GM23338 (cell line): ENCODE results near the gene MED27. TPM values are rescaled to one million over a fixed set of nuclear protein-coding genes. Genes with fewer than 3 reads are reported as not detected.

ENCODE experiments used
- ATAC-seq: fragments of 200-7000 bp; cut with Tn5 transposase; 3 replicates; pipeline ENCODE4 v1.9.1; 2020
- DNase-seq: peaks from one replicate; pipeline ENCODE4 v3.0.0-alpha.2; 2015; ENCODE audit warnings: low spot score
- H2AFZ ChIP-seq: fragments of 200-600 bp; sonication (generic); 2 replicates; pipeline ENCODE4 v1.8.0; 2016; ENCODE audit warnings: antibody characterized with exemption, mild to moderate bottlenecking, moderate library complexity
- H3F3A ChIP-seq: fragments of 200-600 bp; sonication (generic); replicated peaks from 2 replicates; pipeline ENCODE4 v1.8.0; 2017; ENCODE audit warnings: antibody characterized with exemption, mixed run types, low read depth
- H3K27ac ChIP-seq: fragments of 200-600 bp; sonication (generic); 2 replicates; pipeline ENCODE4 v1.6.1; 2016; ENCODE audit warnings: low read depth
- H3K27me3 ChIP-seq: fragments of 200-600 bp; sonication (generic); 2 replicates; pipeline ENCODE4 v1.8.0; 2016; ENCODE audit warnings: mild to moderate bottlenecking, mixed run types, moderate library complexity; ENCODE audit not compliant: insufficient read depth
- H3K36me3 ChIP-seq: fragments of 200-600 bp; sonication (generic); 2 replicates; pipeline ENCODE4 v1.8.0; 2016; ENCODE audit warnings: mild to moderate bottlenecking; ENCODE audit not compliant: insufficient read depth
- H3K4me1 ChIP-seq: fragments of 200-600 bp; sonication (generic); 2 replicates; pipeline ENCODE4 v1.8.0; 2016; ENCODE audit warnings: mild to moderate bottlenecking, moderate library complexity; ENCODE audit not compliant: insufficient read depth
- H3K4me2 ChIP-seq: fragments of 200-600 bp; sonication (generic); 2 replicates; pipeline ENCODE4 v1.7.1; 2017; ENCODE audit warnings: mixed run types
- H3K4me3 ChIP-seq: fragments of 200-600 bp; sonication (generic); 2 replicates; pipeline ENCODE4 v1.6.1; 2016; ENCODE audit warnings: mixed run types
- H3K79me2 ChIP-seq: fragments of 200-600 bp; sonication (generic); replicated peaks from 2 replicates; pipeline ENCODE4 v1.8.0; 2017; ENCODE audit warnings: mild to moderate bottlenecking; ENCODE audit not compliant: insufficient read depth
- H3K9me2 ChIP-seq: fragments of 200-600 bp; sonication (generic); 2 replicates; pipeline ENCODE4 v1.8.0; 2017; ENCODE audit not compliant: insufficient read depth
- H4K20me1 ChIP-seq: fragments of 200-600 bp; sonication (generic); replicated peaks from 2 replicates; pipeline ENCODE4 v1.8.0; 2017; ENCODE audit warnings: mild to moderate bottlenecking; ENCODE audit not compliant: insufficient read depth
- H3K27ac Mint-ChIP-seq: 2 replicates; pipeline ENCODE4 v1.8.0; 2020; ENCODE audit warnings: inconsistent platforms, mild to moderate bottlenecking, moderate library complexity, mixed read lengths
- H3K27me3 Mint-ChIP-seq: 3 replicates; pipeline ENCODE4 v1.8.0; 2022; ENCODE audit warnings: low read depth, mild to moderate bottlenecking, moderate library complexity, mixed read lengths, inconsistent platforms; ENCODE audit not compliant: insufficient read depth, poor library complexity
- H3K36me3 Mint-ChIP-seq: 3 replicates; pipeline ENCODE4 v1.8.0; 2021; ENCODE audit warnings: low read depth, mild to moderate bottlenecking, inconsistent platforms, moderate library complexity, mixed read lengths
- H3K4me1 Mint-ChIP-seq: 3 replicates; pipeline ENCODE4 v1.8.0; 2020; ENCODE audit warnings: mild to moderate bottlenecking, inconsistent platforms, mixed read lengths
- H3K4me3 Mint-ChIP-seq: 3 replicates; pipeline ENCODE4 v1.8.0; 2021; ENCODE audit warnings: moderate library complexity, mild to moderate bottlenecking, inconsistent platforms, mixed read lengths
- H3K9me3 Mint-ChIP-seq: 3 replicates; pipeline ENCODE4 v1.8.0; 2020; ENCODE audit warnings: moderate library complexity, mild to moderate bottlenecking, inconsistent platforms, mixed read lengths
- ETS1 ChIP-seq: IDR thresholded peaks from 2 replicates; pipeline ENCODE4 v1.6.1; 2016; ENCODE audit warnings: antibody characterized with exemption
- EZH2 ChIP-seq: fragments of 200-600 bp; sonication (generic); IDR thresholded peaks from one replicate; pipeline ENCODE4 v1.8.0; 2017; ENCODE audit warnings: antibody characterized with exemption, mild to moderate bottlenecking, low read depth; ENCODE audit not compliant: unreplicated experiment
- EZH2phosphoT487 ChIP-seq: fragments of 200-600 bp; sonication (generic); IDR thresholded peaks from one replicate; pipeline ENCODE4 v1.8.1; 2018; ENCODE audit warnings: antibody characterized with exemption; ENCODE audit not compliant: unreplicated experiment
- NANOG ChIP-seq: IDR thresholded peaks from 2 replicates; pipeline ENCODE4 v1.6.1; 2016; ENCODE audit warnings: antibody characterized with exemption, borderline replicate concordance
- POLR2AphosphoS5 ChIP-seq: IDR thresholded peaks from 2 replicates; pipeline ENCODE4 v1.6.1; 2016; ENCODE audit warnings: antibody characterized with exemption, low read depth
- REST ChIP-seq: IDR thresholded peaks from one replicate; pipeline ENCODE4 v1.6.1; 2018; ENCODE audit warnings: antibody characterized with exemption; ENCODE audit not compliant: unreplicated experiment
- ZNF114 ChIP-seq: fragments of 250-450 bp; sonication (Bioruptor Pico); IDR thresholded peaks from 2 replicates; pipeline ENCODE4 v1.5.0; 2020; ENCODE audit warnings: mild to moderate bottlenecking, moderate library complexity
- ZNF331 ChIP-seq: fragments of 250-450 bp; sonication (Bioruptor Pico); IDR thresholded peaks from 2 replicates; pipeline ENCODE4 v1.5.0; 2020; ENCODE audit warnings: low read depth, mild to moderate bottlenecking, moderate library complexity
- ZNF462 ChIP-seq: fragments of 250-450 bp; sonication (Bioruptor Pico); IDR thresholded peaks from 2 replicates; pipeline ENCODE4 v1.5.0; 2020; ENCODE audit warnings: mild to moderate bottlenecking, moderate library complexity
- polyA plus RNA-seq: library from polyadenylated mRNA; unstranded; fragments of >200 nt; fragmentation: Nextera tagmentation; extraction: Ambion mirVana; gene quantifications from 2 replicates; pipeline ENCODE4 v1.2.1, GENCODE V29; 2016
- total RNA-seq: library from RNA; depleted of rRNA; stranded (reverse); fragments of >200 nt; shearing (Covaris generic); gene quantifications from 2 replicates; pipeline ENCODE4 v1.2.3, GENCODE V29; 2014

The MED27 gene
- total and polyA plus RNA-seq, 2 experiments from 2014 or later: 30.6 to 35.0 TPM

- no peak for TF ChIP-seq ZNF462 (CRISPR knock-in tag)
- no peak for TF ChIP-seq POLR2AphosphoS5
- TF ChIP-seq NANOG: no peak
- no peak for TF ChIP-seq EZH2
- no peak for TF ChIP-seq ZNF331 (CRISPR knock-in tag)
Observed at GRCh38 chr9:132126680-132127236, 47.1 kb upstream of the MED27 start (continued).

GRCh38 chr9:132125944-132126679, 46.4 kb upstream of the MED27 start:
- Histone ChIP-seq H3K27ac (peak overlapping the region; percentile 26; the same call in 1 of the 2 replicates), H3K4me2 (peak overlapping the region; percentile 70), H3K79me2 (no peaks in the 10 kb centered on the region), H3K9me2 (no peaks in the 10 kb centered on the region), H3K4me1 (peaks cover 43% of the 10 kb centered on the region), H3K27me3 (0 out of 2 replicates have a peak, but pooled peaks cover 7% of the 10 kb centered on the region), H3K4me3 (peak overlapping the region; percentile 29; the same call in 1 of the 2 replicates), H3F3A (no peaks in the 10 kb centered on the region), H3K36me3 (no peaks in the 10 kb centered on the region), H2AFZ (peak overlapping the region; percentile 19), H4K20me1 (no peaks in the 10 kb centered on the region)
- Mint-ChIP-seq H3K27ac (peak overlapping the region; percentile 8; the same call in 1 of the 2 replicates), H3K4me3 (peak overlapping the region; percentile 49), H3K27me3 (peaks cover 22% of the 10 kb centered on the region), H3K36me3 (no peaks in the 10 kb centered on the region; the same call in 2 of the 3 replicates), H3K4me1 (peaks cover 64% of the 10 kb centered on the region), H3K9me3 (no peaks in the 10 kb centered on the region)
- no peak for DNase-seq
- ATAC-seq: peak; percentile 11; the same call in 2 of the 3 replicates
- TF ChIP-seq ZNF114 (CRISPR knock-in tag) (no peak), EZH2phosphoT487 (no peak), ETS1 (no peak), REST (no peak)
